H1 (cell line): ENCODE measurements around the gene BLOC1S4. TPM values are rescaled to one million over a fixed set of nuclear protein-coding genes. Genes with fewer than 3 reads are reported as not detected.

Experiments used
- CTCF ChIA-PET: fragments of 300-600 bp; sonication (Branson Sonifier 250); formaldehyde crosslinking; loops from one replicate; lab custom pipeline; 2021; ENCODE audit not compliant: partially characterized antibody; lab: Charles Lee
- POLR2A ChIA-PET: fragments of 300-600 bp; sonication (Branson Sonifier 250); formaldehyde crosslinking; loops from one replicate; lab custom pipeline; 2021; ENCODE audit warnings: inconsistent platforms; ENCODE audit not compliant: partially characterized antibody; lab: Charles Lee
- DNase-seq, 2 experiments: peaks; one replicate each; pipeline versions ENCODE4 v3.0.0 to v3.0.0-alpha.2; 2010 to 2022; ENCODE audit warnings: low spot score in 2 of 2, low read depth in 1 of 2, mixed read lengths in 1 of 2
- FAIRE-seq: peaks from 2 replicates; lab custom pipeline; 2011; peaks lifted over from hg19 to GRCh38; lab: Jason Lieb, UNC
- H2AFZ ChIP-seq: 2 replicates; pipeline ENCODE4 v1.8.1; 2012; ENCODE audit warnings: low read length, inconsistent platforms
- H2AK5ac ChIP-seq: 2 replicates; pipeline ENCODE4 v1.6.1; 2013; ENCODE audit warnings: low read depth, low read length
- H2BK120ac ChIP-seq: replicated peaks from 2 replicates; pipeline ENCODE3; 2013; ENCODE audit warnings: low read depth, low read length, inconsistent platforms
- H2BK12ac ChIP-seq: 2 replicates; pipeline ENCODE4 v1.6.1; 2013; ENCODE audit warnings: low read depth, low read length
- H2BK15ac ChIP-seq: 2 replicates; pipeline ENCODE4 v1.6.1; 2013; ENCODE audit warnings: low read length
- H2BK20ac ChIP-seq: 2 replicates; pipeline ENCODE4 v1.6.1; 2013; ENCODE audit warnings: low read length
- H2BK5ac ChIP-seq: 2 replicates; pipeline ENCODE4 v1.6.1; 2013; ENCODE audit warnings: low read depth, low read length
- H3K14ac ChIP-seq: 2 replicates; pipeline ENCODE4 v1.6.1; 2013; ENCODE audit warnings: inconsistent platforms; ENCODE audit not compliant: insufficient read length
- H3K18ac ChIP-seq: 2 replicates; pipeline ENCODE4 v1.6.1; 2013; ENCODE audit warnings: low read length; ENCODE audit errors: extremely low read depth
- H3K23ac ChIP-seq: 2 replicates; pipeline ENCODE4 v1.6.1; 2013; ENCODE audit warnings: inconsistent platforms; ENCODE audit not compliant: insufficient read length
- H3K23me2 ChIP-seq: 2 replicates; pipeline ENCODE4 v1.6.1; 2013; ENCODE audit warnings: low read depth, low read length
- H3K27ac ChIP-seq: 2 replicates; pipeline ENCODE4 v1.6.1; 2011; ENCODE audit warnings: low read depth, low read length, inconsistent platforms
- H3K27me3 ChIP-seq, 4 experiments: replicated peaks in 1 of 4; 1 replicate in 1 of 4; 2 replicates in 3 of 4; pipeline versions ENCODE4 v1.6.1 to v1.8.1; 2011 to 2013; ENCODE audit warnings: low read length in 3 of 4, mild to moderate bottlenecking in 3 of 4, inconsistent platforms in 2 of 4, mixed read lengths in 2 of 4, moderate library complexity in 1 of 4; ENCODE audit not compliant: control insufficient read depth in 3 of 4, insufficient read depth in 3 of 4; ENCODE audit errors: extremely low read depth in 1 of 4
- H3K36me3 ChIP-seq, 4 experiments: 2 replicates each; pipeline versions ENCODE4 v1.6.1 to v1.8.1; 2011 to 2013; ENCODE audit warnings: mild to moderate bottlenecking in 4 of 4, low read length in 3 of 4, moderate library complexity in 2 of 4, control low read depth in 1 of 4, inconsistent platforms in 1 of 4; ENCODE audit not compliant: insufficient read depth in 4 of 4, control insufficient read depth in 2 of 4
- H3K4ac ChIP-seq: replicated peaks from 2 replicates; pipeline ENCODE3; 2013; ENCODE audit warnings: low read length, low read depth, mixed read lengths, inconsistent platforms; ENCODE audit not compliant: insufficient read length
- H3K4me1 ChIP-seq, 4 experiments: replicated peaks in 1 of 4; 1 replicate in 1 of 4; 2 replicates in 3 of 4; pipeline versions ENCODE4 v1.6.1 to v1.8.1; 2011 to 2013; ENCODE audit warnings: low read length in 3 of 4, inconsistent platforms in 2 of 4, mixed read lengths in 1 of 4; ENCODE audit not compliant: insufficient read depth in 4 of 4, control insufficient read depth in 3 of 4
- H3K4me2 ChIP-seq, 2 experiments: 2 replicates each; pipeline versions ENCODE4 v1.6.1 to v1.8.1; 2011 to 2013; ENCODE audit warnings: low read depth in 2 of 2, low read length in 2 of 2, control low read depth in 1 of 2, inconsistent platforms in 1 of 2, mild to moderate bottlenecking in 1 of 2; ENCODE audit not compliant: insufficient read depth in 1 of 2
- H3K4me3 ChIP-seq, 4 experiments: fragments of 200-600, 300-600 bp in 1 of 4; sonication (generic), shearing (Covaris generic), sonication (Bioruptor Twin) in 1 of 4; 2 replicates each; pipeline versions ENCODE4 v1.5.1 to v1.8.1; 2011 to 2016; ENCODE audit warnings: low read length in 4 of 4, low read depth in 3 of 4, control low read depth in 2 of 4, inconsistent platforms in 2 of 4, mild to moderate bottlenecking in 2 of 4, mixed read lengths in 1 of 4, moderate library complexity in 1 of 4; ENCODE audit not compliant: insufficient read depth in 2 of 4; ENCODE audit errors: extremely low read depth in 1 of 4
- H3K56ac ChIP-seq: replicated peaks from 2 replicates; pipeline ENCODE3; 2013; ENCODE audit warnings: low read depth, mild to moderate bottlenecking, mixed read lengths, low read length, inconsistent platforms; ENCODE audit not compliant: insufficient read length
- H3K79me1 ChIP-seq: 2 replicates; pipeline ENCODE4 v1.6.1; 2013; ENCODE audit warnings: low read depth, low read length, control low read depth
- H3K79me2 ChIP-seq, 2 experiments: 2 replicates each; pipeline versions ENCODE4 v1.6.1 to v1.8.1; 2012 to 2013; ENCODE audit warnings: low read length in 2 of 2, mild to moderate bottlenecking in 2 of 2, inconsistent platforms in 1 of 2; ENCODE audit not compliant: insufficient read depth in 2 of 2, control insufficient read depth in 1 of 2
- H3K9ac ChIP-seq, 4 experiments: replicated peaks in 1 of 4; 1 replicate in 1 of 4; 2 replicates in 3 of 4; pipeline versions ENCODE4 v1.6.1 to v1.8.1; 2011 to 2013; ENCODE audit warnings: low read depth in 3 of 4, low read length in 3 of 4, control low read depth in 2 of 4, mild to moderate bottlenecking in 2 of 4, moderate library complexity in 2 of 4, inconsistent platforms in 1 of 4; ENCODE audit errors: extremely low read depth in 1 of 4
- H3K9me3 ChIP-seq, 2 experiments: 2 replicates each; pipeline versions ENCODE4 v1.6.1 to v1.8.1; 2012 to 2013; ENCODE audit warnings: mild to moderate bottlenecking in 2 of 2, moderate library complexity in 2 of 2, control low read depth in 1 of 2, inconsistent platforms in 1 of 2, low read depth in 1 of 2, low read length in 1 of 2, mixed read lengths in 1 of 2; ENCODE audit not compliant: insufficient read depth in 2 of 2
- H4K20me1 ChIP-seq, 2 experiments: replicated peaks in 1 of 2; 2 replicates each; pipeline versions ENCODE3 to v1.8.1; 2011 to 2013; ENCODE audit warnings: inconsistent platforms in 2 of 2, low read length in 2 of 2, mild to moderate bottlenecking in 1 of 2; ENCODE audit not compliant: insufficient read depth in 2 of 2, control insufficient read depth in 1 of 2
- H4K5ac ChIP-seq: 2 replicates; pipeline ENCODE4 v1.6.1; 2013; ENCODE audit warnings: low read length, low read depth, mixed read lengths, inconsistent platforms; ENCODE audit not compliant: insufficient read length
- H4K8ac ChIP-seq: 2 replicates; pipeline ENCODE4 v1.8.0; 2013; ENCODE audit warnings: mild to moderate bottlenecking, moderate library complexity, low read length, inconsistent platforms; ENCODE audit not compliant: insufficient read depth; ENCODE audit errors: extremely low read depth
- H4K91ac ChIP-seq: replicated peaks from 2 replicates; pipeline ENCODE3; 2013; ENCODE audit warnings: low read length, mixed read lengths, inconsistent platforms; ENCODE audit not compliant: insufficient read length
- BACH1 ChIP-seq: IDR thresholded peaks from 2 replicates; pipeline ENCODE4 v1.6.1; 2012; ENCODE audit warnings: low read length, improper control_type of control experiment
- BCL11A ChIP-seq, 2 experiments: IDR thresholded peaks; one replicate each; pipeline ENCODE4 v1.6.1; 2011; ENCODE audit warnings: low read depth in 2 of 2, low read length in 2 of 2, mild to moderate bottlenecking in 2 of 2
- CEBPB ChIP-seq: IDR thresholded peaks from 2 replicates; pipeline ENCODE4 v1.6.1; 2012; ENCODE audit warnings: low read depth, low read length
- CHD1 ChIP-seq: IDR thresholded peaks from 2 replicates; pipeline ENCODE4 v1.6.1; 2012; ENCODE audit warnings: low read depth, low read length, improper control_type of control experiment
- NRF1 ChIP-seq: IDR thresholded peaks from 2 replicates; pipeline ENCODE4 v1.6.1; 2011; ENCODE audit warnings: mild to moderate bottlenecking, low read depth, low read length, improper control_type of control experiment
- PHF8 ChIP-seq: fragments of 200-600 bp; sonication (generic); conservative IDR thresholded peaks from 2 replicates; pipeline ENCODE4 v1.7.1; 2012; ENCODE audit warnings: low read depth, mild to moderate bottlenecking, inconsistent platforms, low read length, moderate library complexity
- RAD21 ChIP-seq, 2 experiments: IDR thresholded peaks in 1 of 2; conservative IDR thresholded peaks in 1 of 2; 2 replicates each; pipeline ENCODE4 v1.6.1; 2011; ENCODE audit warnings: low read depth in 2 of 2, low read length in 2 of 2, improper control_type of control experiment in 1 of 2, inconsistent platforms in 1 of 2, mild to moderate bottlenecking in 1 of 2, moderate library complexity in 1 of 2
- RBBP5 ChIP-seq: IDR thresholded peaks from 2 replicates; pipeline ENCODE4 v1.7.1; 2012; ENCODE audit warnings: low read depth, mild to moderate bottlenecking, inconsistent platforms, low read length, moderate library complexity, borderline replicate concordance
- RFX5 ChIP-seq: IDR thresholded peaks from 2 replicates; pipeline ENCODE4 v1.6.1; 2011; ENCODE audit warnings: low read depth, low read length, improper control_type of control experiment, borderline replicate concordance
- RXRA ChIP-seq: IDR thresholded peaks from 2 replicates; pipeline ENCODE4 v1.6.1; 2011; ENCODE audit warnings: low read depth, mild to moderate bottlenecking, low read length, moderate library complexity; ENCODE audit not compliant: insufficient read depth
- SAP30 ChIP-seq: fragments of 300-600 bp; sonication (generic); IDR thresholded peaks from 2 replicates; pipeline ENCODE4 v1.7.1; 2012; ENCODE audit warnings: low read length, moderate library complexity, mild to moderate bottlenecking, inconsistent platforms; ENCODE audit not compliant: insufficient read depth, insufficient replicate concordance
- SP2 ChIP-seq: IDR thresholded peaks from 2 replicates; pipeline ENCODE4 v1.6.1; 2012; ENCODE audit warnings: mild to moderate bottlenecking, low read length, inconsistent platforms
- TBP ChIP-seq: IDR thresholded peaks from 2 replicates; pipeline ENCODE4 v1.6.1; 2011; ENCODE audit warnings: low read depth, low read length, improper control_type of control experiment
- TCF12 ChIP-seq: IDR thresholded peaks from 2 replicates; pipeline ENCODE4 v1.6.1; 2011; ENCODE audit warnings: low read depth, mild to moderate bottlenecking, low read length
- WGBS, 2 experiments: shearing (Covaris generic) in 1 of 2; methylation state at CpG; one replicate each; pipeline versions ENCODE4 v1.1.6 to v1.1.7; 2013 to 2015; ENCODE audit warnings: low lambda C conversion rate in 2 of 2, mixed read lengths in 2 of 2, inconsistent platforms in 1 of 2, low coverage in 1 of 2, missing lambda C conversion rate in 1 of 2; ENCODE audit not compliant: insufficient replicate concordance in 2 of 2, insufficient coverage in 1 of 2, insufficient read length in 1 of 2; ENCODE audit errors: extremely low coverage in 1 of 2, missing lambda C conversion rate in 1 of 2; 5-methylcytosine and 5-hydroxymethylcytosine counted together
- polyA plus RNA-seq, 7 experiments: library from polyadenylated mRNA; depleted of rRNA in 3 of 7; stranded (reverse) in 5 of 7; unstranded in 2 of 7; fragments of >200 nt in 5 of 7; fragments of 200-250 nt in 2 of 7; gene quantifications; 1 replicate in 5 of 7; 2 replicates in 1 of 7; 4 replicates in 1 of 7; pipeline versions ENCODE4 v1.2.1 to v1.2.3, GENCODE V29; 2011 to 2013; ENCODE audit warnings: missing spikeins in 2 of 7, mixed read lengths in 2 of 7
- total RNA-seq: library from RNA; stranded (reverse); fragmentation: NEBNext Ultra II Directional; extraction: Animal tissue kit (Norgen Biotek cat#: 25700); gene quantifications from 2 replicates; pipeline ENCODE4 v1.2.1, GENCODE V29; 2021

The BLOC1S4 gene
- total and polyA plus RNA-seq, 2 of the 8 experiments (the other 6 are each of a cell fraction or from before 2014, with no cell fraction given): 19.1 to 27.8 TPM

DNA sequence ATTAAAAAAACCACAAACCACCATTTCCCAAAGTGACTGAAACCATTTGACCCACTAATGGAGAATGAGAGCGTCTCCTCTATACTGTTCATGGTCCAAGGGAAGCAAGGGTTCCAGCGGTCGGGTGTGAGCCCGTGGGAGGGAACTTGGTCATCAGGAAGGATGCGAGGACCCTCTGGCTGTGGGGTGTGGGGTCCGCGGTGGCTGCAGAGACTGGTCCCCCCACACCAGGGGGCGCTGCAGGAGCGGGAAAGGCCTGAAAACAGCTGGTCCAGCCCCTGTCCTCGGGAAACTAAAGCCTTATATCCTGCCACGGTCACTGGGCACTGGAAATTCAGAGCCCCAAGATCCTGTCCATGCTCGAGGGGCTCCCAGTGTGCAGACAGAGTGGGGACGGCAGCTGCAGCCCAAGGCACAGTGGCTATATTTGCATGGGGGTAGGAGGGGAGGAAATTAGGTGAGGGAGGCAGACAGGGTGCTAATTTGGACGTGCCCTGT, 4.3 kb downstream of the BLOC1S4 start:
- no peaks in the 10 kb centered on the region for H3K36me3 ChIP-seq
- no peak overlapping the region for H2BK12ac ChIP-seq
- DNase-seq: peak in 1 of 2 experiments; percentile 98
- CTCF ChIA-PET: interaction anchor here (0.6 to 11.1 kb wide), 18 partner anchors 10 to 625 kb away, joined by 3 to 182 read pairs (median 4); no protein-coding TSS in a partner anchor
- no peak overlapping the region for H2AFZ ChIP-seq
- peaks cover 5% of the 10 kb centered on the region for H3K79me1 ChIP-seq
- POLR2A ChIA-PET: interaction anchor here (1.0 kb wide), 1 partner anchor 153 kb away, joined by 6 read pairs; no protein-coding TSS in a partner anchor
- 20% methylated on average over 14 of the region's 14 CpGs; no CpG with 5 or more reads in 1 of the 2 experiments for WGBS, 2 experiments
- no peak overlapping the region for H3K18ac ChIP-seq
- H3K56ac ChIP-seq: no peak overlapping the region
- no peak overlapping the region for H3K9ac ChIP-seq
- H3K4me2 ChIP-seq: no peak overlapping the region
- H4K91ac ChIP-seq: no peak overlapping the region
- peaks cover 0 to 4% (median 0%) of the 10 kb centered on the region in 4 experiments; a peak in 2 of 7 replicates for H3K4me1 ChIP-seq
- H4K8ac ChIP-seq: no peak overlapping the region
- no peak overlapping the region for H2BK20ac ChIP-seq
- no peaks in the 10 kb centered on the region for H3K9me3 ChIP-seq
- no peak overlapping the region for H2BK120ac ChIP-seq
- H2BK5ac ChIP-seq: no peak overlapping the region
- no peaks in the 10 kb centered on the region; a peak in 1 of 7 replicates for H3K27me3 ChIP-seq
- H3K23me2 ChIP-seq: peaks cover 6% of the 10 kb centered on the region
- H3K14ac ChIP-seq: no peak overlapping the region
- H4K5ac ChIP-seq: no peak overlapping the region
- no peak overlapping the region for H3K4ac ChIP-seq
- no peak overlapping the region for H2BK15ac ChIP-seq
- no peak overlapping the region for H2AK5ac ChIP-seq
- H3K79me2 ChIP-seq: peaks cover 0 to 20% of the 10 kb centered on the region in 2 experiments; a peak in 2 of 4 replicates
- H3K4me3 ChIP-seq: no peak overlapping the region
- H3K27ac ChIP-seq: no peak overlapping the region
- FAIRE-seq: no peak
- peaks cover 3 to 4% of the 10 kb centered on the region in 2 experiments for H4K20me1 ChIP-seq
- H3K23ac ChIP-seq: no peak overlapping the region
- TF ChIP-seq NRF1 (no peak), SAP30 (no peak), RXRA (no peak), SP2 (no peak), PHF8 (no peak), BCL11A (IDR thresholded peaks at IDR 0.05; ENCODE audit: low read depth in 2 of 2, low read length in 2 of 2) (no peak), BACH1 (peak; percentile 84), TCF12 (peak; percentile 35; the same call in 1 of the 2 replicates), TBP (no peak), RAD21 (IDR thresholded peaks at IDR 0.05 in 1 of 2, conservative IDR thresholded peaks at IDR 0.05 in 1 of 2; ENCODE audit: low read depth in 2 of 2, low read length in 2 of 2) (peak; percentile 99), RFX5 (no peak), CEBPB (no peak), CHD1 (no peak), RBBP5 (no peak)
